GM20000 (cell line): Measurements from ENCODE around the gene SLC39A11.
A peak's percentile ranks its signal among the peaks of the same experiment; 100 is the strongest.
"Not testable (repeated sequence)": the region's sequence is repeated elsewhere in the genome, so short reads cannot be mapped to it uniquely, and the experiment has no call there.

ENCODE experiments used
- DNase-seq: peaks from one replicate; pipeline ENCODE4 v3.0.0; 2012; ENCODE audit warnings: low spot score
- TF ChIP-seq, protein P1 (sequence below): IDR thresholded peaks from 2 replicates; pipeline ENCODE4 v1.5.1; 2012; ENCODE audit warnings: mild to moderate bottlenecking, control low read depth; ENCODE audit errors: extremely low read depth, missing control alignments

The SLC39A11 gene

DNA sequence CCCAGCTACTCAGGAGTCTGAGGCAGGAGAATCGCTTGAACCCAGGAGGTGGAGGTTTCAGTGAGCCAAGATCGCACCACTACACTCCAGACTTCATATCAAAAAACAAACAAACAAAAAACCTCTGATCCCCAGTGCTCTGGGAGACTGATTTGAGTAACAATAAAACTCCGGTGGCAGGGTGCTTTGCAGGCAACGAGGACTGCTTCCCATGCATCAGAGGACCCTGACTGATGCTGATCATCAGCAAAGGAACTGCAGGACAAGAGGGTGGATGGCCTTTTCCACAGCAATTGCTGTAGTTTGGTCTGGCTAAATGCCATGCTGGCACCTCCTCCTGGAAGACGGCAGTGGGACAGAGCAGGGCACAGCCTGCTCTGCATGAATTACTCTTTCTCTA, 6.4 kb upstream of the SLC39A11 start:
- DNase-seq = no peak
- TF ChIP-seq, protein P1, sequence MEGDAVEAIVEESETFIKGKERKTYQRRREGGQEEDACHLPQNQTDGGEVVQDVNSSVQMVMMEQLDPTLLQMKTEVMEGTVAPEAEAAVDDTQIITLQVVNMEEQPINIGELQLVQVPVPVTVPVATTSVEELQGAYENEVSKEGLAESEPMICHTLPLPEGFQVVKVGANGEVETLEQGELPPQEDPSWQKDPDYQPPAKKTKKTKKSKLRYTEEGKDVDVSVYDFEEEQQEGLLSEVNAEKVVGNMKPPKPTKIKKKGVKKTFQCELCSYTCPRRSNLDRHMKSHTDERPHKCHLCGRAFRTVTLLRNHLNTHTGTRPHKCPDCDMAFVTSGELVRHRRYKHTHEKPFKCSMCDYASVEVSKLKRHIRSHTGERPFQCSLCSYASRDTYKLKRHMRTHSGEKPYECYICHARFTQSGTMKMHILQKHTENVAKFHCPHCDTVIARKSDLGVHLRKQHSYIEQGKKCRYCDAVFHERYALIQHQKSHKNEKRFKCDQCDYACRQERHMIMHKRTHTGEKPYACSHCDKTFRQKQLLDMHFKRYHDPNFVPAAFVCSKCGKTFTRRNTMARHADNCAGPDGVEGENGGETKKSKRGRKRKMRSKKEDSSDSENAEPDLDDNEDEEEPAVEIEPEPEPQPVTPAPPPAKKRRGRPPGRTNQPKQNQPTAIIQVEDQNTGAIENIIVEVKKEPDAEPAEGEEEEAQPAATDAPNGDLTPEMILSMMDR = no peak

DNA sequence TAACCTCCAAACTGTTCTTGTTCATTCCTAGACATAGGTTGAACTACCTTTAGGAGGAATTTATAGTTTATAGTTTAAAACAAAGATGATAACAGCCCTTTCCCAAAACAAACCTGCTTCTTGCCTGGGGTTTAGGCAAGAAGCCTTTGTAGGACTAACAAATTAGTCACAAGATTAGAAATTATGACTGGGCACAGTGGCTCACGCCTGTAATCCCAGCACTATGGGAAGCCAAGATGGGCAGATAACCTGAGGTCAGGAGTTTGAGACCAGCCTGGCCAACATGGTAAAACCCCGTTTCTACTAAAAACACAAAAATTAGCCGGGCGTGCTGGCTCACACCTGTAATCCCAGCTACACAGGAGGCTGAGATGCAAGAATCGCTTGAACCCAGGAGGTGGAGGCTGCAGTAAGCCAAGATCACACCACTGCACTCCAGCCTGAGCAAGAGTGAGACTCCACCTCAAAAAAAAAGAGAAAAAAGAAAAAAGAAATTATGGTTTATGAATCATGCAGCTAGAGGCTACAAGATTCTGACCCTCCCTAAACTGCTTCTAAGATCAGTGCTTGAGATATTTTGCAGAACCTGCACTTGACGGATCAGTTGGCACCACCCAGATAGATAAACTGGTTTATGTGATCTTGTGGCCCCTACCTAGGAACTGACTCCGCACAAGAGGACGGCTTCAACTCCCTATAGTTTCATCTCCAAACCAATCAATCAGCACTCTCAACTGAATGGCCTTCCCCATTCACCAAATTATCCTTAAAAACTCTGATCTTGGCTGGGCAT, 5.7 kb upstream of the SLC39A11 start:
- not testable (repeated sequence) for DNase-seq

DNA sequence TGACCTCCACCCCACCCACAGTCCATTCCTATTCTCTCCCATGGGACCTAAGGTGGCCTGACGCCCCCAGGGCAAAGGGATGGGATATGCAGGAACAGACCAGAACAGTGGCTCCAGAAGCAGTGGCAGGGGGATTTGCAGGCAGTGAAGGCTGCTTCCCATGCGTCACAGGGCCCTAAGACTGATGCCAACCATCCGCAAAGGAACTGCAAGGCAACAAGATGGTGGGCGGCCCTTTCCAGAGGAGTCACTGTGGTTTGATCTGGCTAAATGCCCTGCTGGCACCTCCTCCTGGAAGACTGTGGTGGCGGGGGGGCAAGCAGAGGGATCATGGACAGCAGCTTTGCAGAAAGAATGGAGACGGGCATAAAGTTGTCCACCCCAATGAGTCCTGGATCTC, 4.4 kb upstream of the SLC39A11 start:
- no peak for DNase-seq
- TF ChIP-seq, protein P1 = no peak

DNA sequence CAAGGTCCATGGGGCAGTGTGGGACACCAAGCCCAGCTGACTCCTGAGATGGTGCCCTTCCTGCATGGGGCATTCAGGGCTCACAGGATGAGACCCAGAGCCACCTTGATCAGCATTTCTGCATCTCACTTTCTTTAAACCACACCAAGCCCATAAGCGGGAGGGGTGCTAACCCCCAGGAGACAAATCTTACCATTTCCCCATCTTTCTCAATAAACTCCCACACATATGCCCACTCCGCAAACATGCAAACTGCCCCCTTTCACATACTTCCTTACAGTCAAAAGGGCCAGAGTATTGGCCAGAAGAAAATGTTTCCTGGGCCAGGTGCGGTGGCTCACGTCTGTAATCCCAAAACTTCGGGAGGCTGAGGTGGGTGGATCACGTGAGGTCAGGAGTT, 3.7 kb upstream of the SLC39A11 start:
- TF ChIP-seq, protein P1 = no peak
- no peak for DNase-seq

DNA sequence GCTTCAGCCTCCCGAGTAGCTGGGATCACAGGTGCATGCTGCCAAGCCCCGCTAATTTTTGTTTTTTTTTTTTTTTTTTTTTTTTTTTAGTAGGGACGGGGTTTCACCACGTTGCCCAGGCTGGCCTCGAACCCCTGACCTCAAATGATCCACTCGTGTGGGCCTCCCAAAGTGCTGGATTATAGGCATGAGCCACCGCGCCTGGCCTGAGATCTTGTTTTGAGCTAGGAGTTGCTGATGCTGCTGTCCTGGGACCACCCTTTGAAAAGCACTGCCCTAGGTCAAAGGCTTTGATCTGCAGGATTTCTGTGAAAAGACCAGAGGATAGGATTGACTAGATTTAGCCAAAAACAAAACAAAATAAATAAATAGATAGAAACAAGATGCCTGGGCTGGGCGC, 798 bp upstream of the SLC39A11 start:
- TF ChIP-seq, protein P1 = no peak

DNA sequence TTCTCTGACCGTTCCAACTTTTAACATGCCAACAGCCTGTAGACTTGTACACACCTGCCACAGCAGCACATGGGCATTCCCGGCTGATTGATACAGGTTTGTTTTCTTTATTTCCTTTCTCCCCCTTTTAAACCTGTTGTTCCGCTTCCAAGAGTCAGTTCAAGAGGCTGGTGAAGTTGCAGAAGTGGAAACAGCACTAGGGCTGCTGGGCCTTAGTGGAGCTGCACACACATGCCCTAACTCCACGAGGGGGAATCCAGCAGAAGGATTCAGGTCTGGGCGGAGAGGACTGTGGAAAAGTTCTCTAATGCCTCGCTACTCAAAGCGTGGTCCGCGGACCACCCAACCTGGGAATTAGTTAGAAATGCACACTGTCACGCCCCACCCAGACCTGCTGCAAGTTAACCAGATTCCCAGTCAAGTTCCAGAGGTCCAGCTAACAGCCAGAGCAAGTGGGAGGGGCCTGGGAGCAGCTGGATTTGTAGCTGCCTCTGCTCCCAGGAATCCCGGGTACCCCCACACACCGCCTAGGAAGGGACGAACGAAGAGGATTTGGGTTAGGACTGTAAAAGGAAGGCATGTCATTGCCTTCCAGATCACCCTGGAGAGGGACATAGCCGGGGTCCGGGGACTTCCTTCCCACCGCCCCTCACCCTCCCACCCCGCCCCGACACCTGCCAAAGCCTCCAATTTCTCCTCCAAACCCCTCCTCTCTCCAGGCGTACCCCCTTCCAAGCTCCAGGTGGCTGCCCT, 542 bp downstream of the SLC39A11 start:
- TF ChIP-seq, protein P1 = no peak
- peak; percentile 17 for DNase-seq

More for the DNA sequence above, 798 bp upstream of the SLC39A11 start:
- DNase-seq = no peak

DNA sequence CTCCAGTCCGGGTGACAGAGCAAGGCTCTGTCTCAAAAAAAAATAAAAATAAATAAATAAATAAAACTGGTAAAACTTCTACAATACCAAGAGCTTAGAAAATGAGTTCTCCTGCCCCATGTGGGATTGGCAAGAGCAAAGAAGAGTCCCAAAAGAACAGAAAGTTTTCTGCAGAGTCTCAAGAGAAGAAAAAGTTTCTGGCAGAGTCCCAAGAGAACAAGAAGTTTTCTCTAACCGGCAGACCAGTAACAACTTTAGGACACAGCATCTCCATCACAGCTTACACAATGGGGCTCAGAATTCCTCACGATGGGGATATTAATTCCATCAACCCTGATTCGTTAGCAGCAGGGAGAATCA, 1.1 kb downstream of the SLC39A11 start:
- no peak for DNase-seq
- TF ChIP-seq, protein P1 = no peak
